HG02973 (cell line): ENCODE measurements around the gene ASGR1.
"Not testable (repeated sequence)": the region's sequence is repeated elsewhere in the genome, so short reads cannot be mapped to it uniquely, and the experiment has no call there.

Experiments
- ATAC-seq: cut with Tn5 transposase; IDR thresholded peaks from one replicate; pipeline ENCODE4 v1.9.1; 2021; ENCODE audit warnings: moderate library complexity; ENCODE audit not compliant: unreplicated experiment

ASGR1 gene

GRCh38 chr17:7191069-7191468 lies 11.9 kb upstream of the ASGR1 start:
- no peak for ATAC-seq

- no peak for ATAC-seq
Observed at GRCh38 chr17:7190276-7190917, 11.2 kb upstream of the ASGR1 start.

GRCh38 chr17:7186241-7186640 lies 7.1 kb upstream of the ASGR1 start:
- no peak for ATAC-seq

GRCh38 chr17:7184647-7185046 lies 5.5 kb upstream of the ASGR1 start:
- no peak for ATAC-seq

GRCh38 chr17:7184091-7184488 lies 4.9 kb upstream of the ASGR1 start:
- no peak for ATAC-seq

GRCh38 chr17:7183433-7184090 lies 4.4 kb upstream of the ASGR1 start:
- no peak for ATAC-seq

- not testable (repeated sequence) for ATAC-seq
Observed at GRCh38 chr17:7182101-7182500, 2.9 kb upstream of the ASGR1 start.

- ATAC-seq: no peak
Observed at GRCh38 chr17:7178973-7179316, 225 bp downstream of the ASGR1 start.

GRCh38 chr17:7177954-7178477 lies 1.2 kb downstream of the ASGR1 start:
- ATAC-seq: no peak

GRCh38 chr17:7177191-7177953 lies 1.8 kb downstream of the ASGR1 start:
- no peak for ATAC-seq

- no peak for ATAC-seq
Observed at GRCh38 chr17:7176841-7177190, 2.4 kb downstream of the ASGR1 start.

- ATAC-seq: no peak
Observed at GRCh38 chr17:7176107-7176840, 2.9 kb downstream of the ASGR1 start.

- no peak for ATAC-seq
Observed at GRCh38 chr17:7175330-7175733, 3.8 kb downstream of the ASGR1 start.

GRCh38 chr17:7174603-7175326 lies 4.4 kb downstream of the ASGR1 start:
- ATAC-seq: no peak

- ATAC-seq: no peak
Observed at GRCh38 chr17:7173687-7174602, 5.2 kb downstream of the ASGR1 start.

GRCh38 chr17:7172522-7173191 lies 6.5 kb downstream of the ASGR1 start:
- ATAC-seq: not testable (repeated sequence)

- ATAC-seq: not testable (repeated sequence)
Observed at GRCh38 chr17:7169565-7169908, 9.6 kb downstream of the ASGR1 start.

- ATAC-seq: not testable (repeated sequence)
Observed at GRCh38 chr17:7168841-7169564, 10.2 kb downstream of the ASGR1 start.
